GM19035 (cell line): ENCODE results near the gene EAF1.
"Not testable (repeated sequence)": the region's sequence is repeated elsewhere in the genome, so short reads cannot be mapped to it uniquely, and the experiment has no call there.

Source experiments
- ATAC-seq: cut with Tn5 transposase; IDR thresholded peaks from one replicate; pipeline ENCODE4 v1.9.1; 2021; ENCODE audit not compliant: unreplicated experiment

The EAF1 gene

DNA sequence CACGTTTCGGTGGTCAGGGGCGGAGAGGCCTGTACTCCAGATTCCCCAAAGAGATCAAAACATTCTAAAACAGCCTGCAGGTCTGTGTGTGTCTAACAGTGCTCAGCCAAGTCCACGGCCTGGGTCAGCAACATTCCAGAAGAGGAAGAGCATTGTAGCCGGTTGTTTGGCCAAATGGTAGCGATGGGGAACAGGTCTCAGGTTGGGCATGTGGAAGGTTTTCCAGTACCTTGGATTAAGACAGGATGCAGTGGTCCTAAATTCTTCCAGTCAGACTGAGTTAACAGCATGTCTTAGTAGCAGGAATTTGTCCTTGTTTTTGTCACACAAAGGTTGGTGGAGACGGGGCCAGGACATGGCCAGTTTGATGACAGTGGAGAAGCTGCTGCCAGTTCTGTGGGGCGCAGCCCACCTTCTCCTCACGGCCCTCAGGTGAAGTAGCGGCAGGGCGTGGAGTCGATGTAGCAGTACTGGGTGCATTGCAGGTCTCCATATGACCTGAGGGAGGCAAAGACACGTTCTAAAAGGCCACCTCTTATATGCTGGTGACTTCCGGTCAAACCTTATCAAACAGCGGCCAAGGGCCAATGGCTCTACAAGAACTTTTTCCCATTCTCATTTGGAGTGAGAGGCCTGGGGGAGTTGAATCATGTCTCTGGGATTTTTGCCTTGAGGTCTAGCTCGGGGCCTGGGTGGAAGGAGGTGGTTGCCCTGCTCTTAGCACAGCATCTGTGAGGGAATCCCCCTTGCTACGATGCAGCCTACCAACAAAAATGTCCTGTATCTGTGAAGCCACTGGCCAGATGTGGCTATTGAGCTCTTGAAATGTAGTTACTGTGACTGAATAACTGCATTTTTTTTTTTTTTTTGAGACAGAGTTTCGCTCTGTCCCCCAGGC lies 24.1 kb downstream of the EAF1 start:
- no peak for ATAC-seq

DNA sequence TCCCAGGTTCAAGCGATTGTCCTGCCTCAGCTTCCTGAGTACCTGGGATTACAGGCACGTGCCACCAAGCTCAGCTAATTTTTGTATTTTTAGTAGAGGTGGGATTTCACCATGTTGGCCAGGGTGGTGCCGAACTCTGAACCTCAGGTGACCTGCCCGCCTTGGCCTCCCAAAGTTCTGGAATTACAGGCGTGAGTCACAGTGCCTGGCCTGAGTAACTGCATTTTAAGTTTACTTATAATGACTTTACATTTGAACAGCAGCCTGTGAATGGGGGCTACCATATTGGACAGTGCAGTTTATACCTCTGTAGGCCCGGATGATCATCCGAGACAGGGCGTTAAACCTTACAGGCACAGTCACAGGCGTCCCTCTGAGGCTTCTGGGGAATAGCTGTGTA lies 24.8 kb downstream of the EAF1 start:
- no peak for ATAC-seq

DNA sequence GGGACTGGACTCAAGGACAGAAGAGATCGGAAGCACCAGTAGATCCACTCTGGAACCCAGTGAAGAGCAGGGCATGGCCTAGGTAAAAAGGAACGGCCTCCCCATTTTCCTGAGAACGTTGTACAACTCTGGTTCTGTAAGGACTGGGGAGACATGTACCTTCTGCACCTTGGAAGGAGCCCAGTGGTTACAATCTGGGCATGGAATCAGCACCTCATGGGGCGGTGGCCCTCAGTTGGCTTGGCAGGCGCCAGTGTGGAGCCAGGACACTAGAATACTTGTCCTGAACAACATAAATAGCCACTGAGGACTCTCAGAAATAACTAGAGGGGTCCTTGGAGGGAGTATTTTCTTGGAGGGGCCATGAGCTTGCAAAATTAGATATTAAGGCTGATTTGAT lies 25.6 kb downstream of the EAF1 start:
- ATAC-seq = no peak

DNA sequence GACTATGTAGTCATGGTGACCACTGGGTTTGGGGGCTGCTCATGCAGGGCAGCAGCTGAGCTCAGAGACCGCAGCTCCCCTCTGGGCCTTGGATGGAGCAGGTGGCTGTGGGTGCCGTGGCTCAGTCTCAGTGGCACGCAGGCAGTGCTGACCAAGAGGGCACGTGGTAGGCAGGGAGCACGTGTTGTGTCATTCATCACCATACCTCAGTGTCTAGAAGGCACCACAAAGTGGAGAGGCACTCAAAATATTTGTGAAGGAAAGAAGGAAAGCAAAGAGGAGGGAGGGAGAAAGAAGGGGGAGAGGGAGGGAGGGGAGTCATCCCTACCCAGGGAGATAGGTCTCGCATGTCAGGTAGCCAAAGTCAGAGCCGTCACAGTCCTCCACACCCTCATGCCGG lies 26.1 kb downstream of the EAF1 start:
- ATAC-seq = no peak

DNA sequence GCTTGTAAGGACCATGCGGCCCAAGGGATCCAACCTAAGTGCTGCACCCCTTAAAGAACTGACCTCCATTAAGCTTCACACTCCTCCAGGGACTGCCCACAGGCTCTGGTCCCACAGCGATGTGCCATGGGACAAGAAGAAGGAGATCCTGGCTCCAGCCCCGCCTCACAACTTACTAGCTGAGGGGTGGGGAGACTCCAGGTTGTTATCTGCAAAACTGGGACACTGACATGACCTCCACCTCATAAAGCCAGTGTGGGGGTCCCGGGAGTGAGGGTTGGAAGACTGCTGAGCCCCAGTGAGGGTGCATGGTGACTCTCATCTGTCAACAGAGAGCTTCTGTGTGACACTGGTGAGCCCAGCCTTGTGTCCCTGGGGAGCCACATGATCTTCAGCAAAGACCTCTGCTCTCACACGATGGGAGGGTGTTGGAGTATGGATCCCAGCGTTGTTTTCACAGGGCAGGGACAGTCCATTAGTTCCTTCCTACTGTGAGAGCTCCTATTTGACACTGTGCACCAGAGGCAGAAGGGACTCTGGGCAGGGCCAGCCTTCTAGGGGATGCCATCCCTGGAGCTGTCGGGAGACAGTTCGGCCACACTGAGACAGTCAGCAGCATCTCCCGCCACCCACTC lies 26.7 kb downstream of the EAF1 start:
- ATAC-seq = no peak

DNA sequence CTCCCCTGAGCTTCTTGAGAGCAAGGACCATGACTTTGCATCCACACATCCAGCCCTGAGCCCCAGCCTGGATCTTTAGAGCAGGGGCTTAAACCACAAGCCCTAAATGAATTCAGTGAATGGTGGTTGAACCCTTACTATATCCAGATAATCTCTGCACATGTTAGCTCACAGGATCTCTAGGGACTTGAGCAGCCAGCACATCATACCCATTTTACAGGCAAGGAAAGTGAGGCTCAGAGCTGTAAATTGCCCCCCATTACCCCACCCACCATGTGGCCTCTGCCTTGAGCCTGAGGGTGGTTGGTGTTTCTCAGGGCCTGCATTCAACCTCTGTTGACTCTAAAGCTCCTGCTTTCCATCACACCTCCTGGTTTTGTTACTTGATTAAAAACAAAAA lies 27.6 kb downstream of the EAF1 start:
- no peak for ATAC-seq

DNA sequence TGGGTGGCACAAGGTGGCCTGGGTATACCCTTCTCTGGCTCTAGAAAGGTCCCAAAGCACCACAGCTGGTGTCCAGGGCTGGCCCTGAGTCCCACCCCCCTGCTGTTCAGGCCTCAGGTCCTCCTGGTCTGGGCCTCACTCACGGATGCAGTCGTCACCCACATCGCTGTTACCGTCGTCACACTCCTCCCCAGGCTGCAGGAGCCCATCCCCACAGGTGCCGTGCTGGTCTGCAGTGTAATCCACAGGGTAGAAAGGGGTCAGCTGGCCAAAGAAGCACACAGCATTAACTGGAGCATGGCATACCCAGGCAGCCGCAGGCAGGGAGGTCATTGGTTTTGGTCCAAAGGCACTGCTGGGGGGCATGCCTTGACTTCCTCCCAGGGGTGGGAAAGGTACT lies 28.4 kb downstream of the EAF1 start:
- no peak for ATAC-seq

DNA sequence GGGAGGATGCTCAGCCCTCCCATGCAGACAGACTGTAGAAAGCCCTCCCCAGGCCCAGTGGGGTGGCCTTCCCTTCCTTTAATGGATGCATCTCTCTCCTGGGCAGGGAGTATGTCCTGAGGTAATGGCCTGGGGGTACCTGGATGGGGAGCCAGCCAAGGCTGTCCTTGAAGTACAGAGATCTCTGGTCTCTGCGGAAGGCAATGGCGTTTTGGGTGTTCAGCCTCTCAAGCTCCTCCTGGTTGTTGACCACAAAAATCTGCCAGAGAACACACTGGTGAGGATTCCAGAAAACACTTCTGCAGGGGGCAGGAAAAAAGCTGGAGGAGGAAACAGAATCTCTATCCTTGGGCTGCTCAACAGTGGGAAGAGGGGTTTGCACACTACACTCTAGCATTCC lies 28.9 kb downstream of the EAF1 start:
- no peak for ATAC-seq

DNA sequence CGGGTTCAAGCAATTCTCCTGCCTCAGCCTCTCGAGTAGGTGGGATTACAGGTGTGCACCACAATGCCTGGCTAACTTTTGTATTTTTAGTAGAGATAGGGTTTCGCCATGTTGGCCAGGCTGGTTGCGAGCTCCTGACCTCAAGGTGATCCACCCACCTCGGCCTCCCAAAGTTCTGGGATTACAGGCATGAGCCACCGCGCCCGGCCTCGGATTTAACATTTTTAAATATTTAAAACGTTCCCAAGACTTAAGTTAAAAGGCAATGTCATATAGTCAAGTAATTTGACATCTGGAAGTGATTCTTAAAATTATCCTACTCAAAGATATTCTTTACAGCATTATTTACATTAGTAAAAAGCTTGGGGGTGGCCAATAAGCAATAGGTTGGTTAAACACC lies 29.5 kb downstream of the EAF1 start:
- not testable (repeated sequence) for ATAC-seq

DNA sequence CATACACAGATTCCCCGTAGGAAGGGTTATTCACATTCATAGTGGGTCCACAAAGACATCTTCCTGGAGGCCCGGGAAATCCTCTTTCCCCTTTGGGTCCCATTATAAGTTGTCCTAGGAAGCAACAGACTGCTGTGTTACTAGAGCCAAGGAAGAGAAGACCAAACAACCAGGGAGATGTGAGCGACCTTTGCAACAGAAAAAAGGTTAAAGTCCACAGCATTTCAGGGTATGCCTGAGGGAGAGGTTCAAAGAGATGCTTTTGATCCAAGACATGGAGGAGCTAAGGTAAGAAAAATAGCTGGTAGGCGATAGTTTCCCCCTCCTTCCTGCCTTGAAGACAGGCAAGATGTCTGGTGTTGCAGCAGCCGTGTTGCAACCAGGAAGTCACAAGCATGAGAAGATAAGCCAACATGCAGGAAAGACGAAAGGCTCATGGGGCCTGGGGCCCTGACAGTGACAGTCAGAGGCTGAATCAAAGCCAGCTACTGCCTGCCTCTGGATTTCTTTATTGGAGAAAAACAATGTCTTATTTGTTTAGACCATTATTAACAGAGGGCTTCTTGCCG lies 30.9 kb downstream of the EAF1 start:
- ATAC-seq = no peak

DNA sequence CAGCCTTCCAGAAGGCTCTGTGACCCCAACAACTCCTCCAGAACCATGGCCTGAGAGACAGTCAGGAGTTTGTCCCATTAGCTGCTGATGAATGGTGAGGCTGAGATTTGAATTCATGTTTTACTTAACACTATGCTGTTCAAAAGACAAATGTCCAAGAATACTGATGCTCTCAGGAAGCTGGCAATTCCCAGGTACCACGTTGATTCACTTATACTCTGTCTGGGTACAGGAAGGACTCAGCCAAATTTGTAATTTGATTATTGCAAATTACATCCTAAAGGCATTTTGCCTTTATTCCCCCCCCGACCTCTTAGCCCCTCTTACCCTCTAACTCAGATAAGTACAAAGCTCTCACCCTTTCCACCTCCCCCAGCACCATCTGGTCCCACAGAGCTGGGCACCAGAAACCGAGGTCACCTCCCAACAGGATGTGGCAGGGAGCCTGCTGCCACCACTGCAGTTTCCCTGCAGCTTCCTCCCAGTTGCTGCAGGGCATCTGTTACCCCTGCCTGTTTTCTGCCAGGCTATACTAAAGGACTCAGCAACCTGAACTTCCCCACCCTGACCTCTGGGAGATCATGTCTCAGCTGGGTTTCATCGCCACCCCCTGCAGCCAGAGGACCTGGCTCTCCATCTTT lies 33.6 kb downstream of the EAF1 start:
- no peak for ATAC-seq

DNA sequence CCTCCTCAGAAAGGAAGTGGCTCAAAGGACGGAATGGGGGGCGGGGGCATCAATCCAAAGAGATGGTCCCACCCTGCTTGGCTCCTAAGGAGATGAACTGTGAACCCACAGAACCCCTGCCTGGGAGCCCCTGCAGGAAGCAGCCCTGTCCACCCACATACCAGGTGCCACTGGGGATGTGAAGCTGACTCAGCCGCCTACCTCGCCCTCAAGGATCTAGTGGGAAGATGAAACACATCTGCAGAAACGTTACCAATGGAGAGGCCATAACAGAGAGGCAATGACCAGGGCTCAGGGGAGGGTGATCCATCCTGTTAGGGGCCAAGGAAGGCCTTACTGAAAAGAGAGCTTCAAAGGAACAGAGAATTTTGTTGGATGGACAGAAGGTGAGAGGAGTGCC lies 35.1 kb downstream of the EAF1 start:
- ATAC-seq = no peak

DNA sequence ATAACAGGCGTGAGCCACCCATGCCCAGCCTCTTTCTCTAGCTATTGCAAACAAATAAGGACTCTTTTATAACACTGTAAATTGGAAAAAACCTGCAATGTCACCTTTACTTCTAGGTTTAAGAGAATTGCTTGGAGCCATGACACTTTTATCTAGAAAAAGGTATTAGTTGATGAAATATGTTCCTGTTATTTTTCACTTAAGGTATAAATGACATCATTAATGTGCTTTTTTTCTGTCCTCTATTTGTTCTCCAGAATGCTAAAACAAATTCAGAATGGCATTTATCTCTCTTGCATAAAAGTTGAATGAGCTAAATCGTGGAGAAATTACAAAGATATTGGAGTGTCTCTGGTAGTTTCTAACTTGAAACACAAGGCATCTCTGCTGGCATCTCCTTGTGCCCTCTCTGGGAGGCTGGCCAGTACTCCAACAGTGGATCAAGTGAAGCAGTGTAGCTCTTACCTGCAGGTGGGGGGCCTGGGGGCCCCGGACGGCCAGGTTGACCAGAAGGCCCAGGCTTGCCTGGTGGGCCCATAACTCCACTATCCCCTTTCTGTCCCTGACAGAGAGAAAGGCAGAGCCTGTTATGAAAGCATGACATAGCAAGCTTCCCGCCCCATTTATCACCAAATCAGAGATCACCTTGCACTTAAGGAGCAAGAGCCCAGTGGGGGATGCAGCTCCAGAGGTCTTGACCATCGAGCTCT lies 38.6 kb downstream of the EAF1 start:
- no peak for ATAC-seq

DNA sequence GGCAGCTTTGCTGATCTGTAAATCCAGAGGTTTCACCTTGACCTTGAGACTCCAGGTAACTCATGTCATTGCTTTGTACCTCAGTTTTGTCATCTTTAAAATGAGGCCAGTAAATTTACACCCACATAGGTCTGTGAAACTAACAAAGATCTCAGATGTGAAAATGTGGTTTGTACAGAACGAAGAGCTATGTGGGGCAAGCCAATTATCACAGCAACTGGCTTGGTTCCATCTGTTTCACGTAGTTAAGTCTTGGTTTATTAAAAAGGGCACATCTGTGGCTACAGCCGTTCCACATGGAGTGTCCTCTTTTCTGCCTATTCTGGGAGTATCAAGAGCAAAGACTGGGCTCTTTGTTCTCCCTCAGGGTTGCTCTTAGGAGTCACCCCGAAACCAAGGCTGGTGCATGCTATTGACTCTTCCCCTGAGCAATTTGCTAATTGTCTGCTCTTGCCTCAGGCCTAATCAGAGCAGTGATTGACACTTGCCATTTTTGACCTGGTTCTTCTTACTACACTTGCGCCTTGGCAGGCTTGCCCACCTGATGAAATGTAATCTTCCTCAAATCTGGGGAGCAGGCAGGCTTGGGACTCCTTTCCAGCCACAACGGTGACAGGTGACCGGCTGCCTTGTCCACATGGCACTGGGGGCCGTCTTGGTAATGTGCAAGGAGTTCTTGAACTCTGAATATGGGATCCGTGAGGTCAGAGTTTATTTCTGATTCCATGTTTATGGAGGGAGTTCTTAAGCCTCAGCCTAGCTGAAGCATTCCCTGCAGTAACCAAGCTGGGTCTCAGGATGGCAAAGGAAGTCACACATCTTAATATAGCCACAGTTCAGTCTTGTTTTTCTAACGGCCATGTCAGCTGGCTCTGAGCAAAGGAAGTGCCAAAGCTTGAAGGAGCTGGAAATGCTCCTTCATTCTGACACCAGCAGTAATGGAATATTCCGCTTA lies 40.1 kb downstream of the EAF1 start:
- no peak for ATAC-seq

DNA sequence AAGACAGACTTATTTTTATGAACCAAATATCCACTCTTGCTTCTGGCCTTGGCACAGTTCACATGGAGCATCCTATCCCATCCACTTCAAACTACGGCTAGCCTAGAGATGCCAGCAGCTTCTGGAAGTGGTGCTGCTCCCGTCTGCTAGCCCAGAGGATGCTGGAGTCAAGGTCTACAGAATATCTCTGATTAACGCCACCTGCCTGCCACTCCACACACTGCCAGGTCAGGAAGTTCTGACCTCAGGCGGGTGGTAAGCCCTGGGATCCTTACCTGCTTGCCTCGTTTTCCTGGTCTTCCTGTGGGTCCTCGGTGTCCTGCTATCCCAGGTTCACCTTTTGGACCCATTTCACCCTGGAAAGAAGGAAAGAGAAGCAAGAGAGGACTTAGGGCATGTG lies 42.9 kb downstream of the EAF1 start:
- no peak for ATAC-seq

DNA sequence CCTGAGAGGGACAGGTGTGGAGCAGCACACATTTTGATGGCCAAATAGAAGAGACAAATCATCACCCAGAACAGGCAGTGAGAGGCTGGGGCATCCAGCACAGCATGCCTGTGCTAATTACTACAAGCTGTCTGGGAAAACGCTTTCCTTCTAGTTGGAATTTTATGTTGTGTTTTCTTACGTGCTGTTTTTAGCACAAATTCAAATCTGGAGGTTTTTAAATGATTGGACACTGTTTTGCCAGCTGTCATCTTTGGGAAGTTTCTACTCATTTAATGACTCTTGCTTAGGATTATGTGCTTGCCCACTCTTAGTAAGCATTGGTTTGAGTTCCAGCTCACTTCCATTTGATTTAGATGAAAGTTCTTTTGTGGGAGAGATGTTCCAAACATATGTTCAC lies 43.5 kb downstream of the EAF1 start:
- no peak for ATAC-seq

DNA sequence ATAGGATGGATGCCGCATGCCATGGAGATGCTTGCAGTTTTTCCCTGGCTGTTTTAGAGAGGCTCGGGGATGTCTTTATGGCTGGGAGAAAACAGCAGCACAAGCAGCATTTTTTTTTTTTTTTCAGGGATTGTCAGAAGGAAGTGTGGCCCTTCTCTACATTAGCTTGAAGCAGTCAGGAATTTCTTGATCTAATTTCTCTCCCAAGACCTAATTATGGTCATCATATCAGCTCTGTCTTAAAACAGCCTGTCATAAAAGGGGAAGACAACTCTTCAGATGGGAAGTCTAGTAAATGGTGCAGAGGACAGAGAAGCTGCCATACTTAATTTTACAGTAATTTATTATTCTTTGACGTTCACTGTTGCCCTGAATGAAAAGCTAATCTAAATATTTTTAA lies 44.5 kb downstream of the EAF1 start:
- no peak for ATAC-seq

DNA sequence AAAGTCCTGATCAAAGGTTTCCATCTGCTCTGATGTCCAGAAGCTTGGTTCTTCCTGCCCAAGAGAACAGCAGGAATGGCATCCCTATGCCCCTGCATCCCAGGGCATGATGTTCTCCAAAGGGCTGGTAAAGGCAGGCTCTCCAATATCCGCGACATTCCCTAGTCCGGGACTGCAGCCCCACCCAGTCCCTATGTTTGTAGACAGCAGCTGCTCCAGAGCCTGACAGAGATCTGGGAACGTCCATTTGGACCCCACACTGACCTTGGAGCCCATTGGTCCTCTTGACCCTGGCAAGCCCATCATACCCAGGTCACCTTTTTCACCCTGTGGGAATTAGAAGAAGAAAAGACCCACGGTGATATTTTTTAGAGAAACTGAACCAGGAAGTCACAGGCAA lies 47.8 kb downstream of the EAF1 start:
- no peak for ATAC-seq

DNA sequence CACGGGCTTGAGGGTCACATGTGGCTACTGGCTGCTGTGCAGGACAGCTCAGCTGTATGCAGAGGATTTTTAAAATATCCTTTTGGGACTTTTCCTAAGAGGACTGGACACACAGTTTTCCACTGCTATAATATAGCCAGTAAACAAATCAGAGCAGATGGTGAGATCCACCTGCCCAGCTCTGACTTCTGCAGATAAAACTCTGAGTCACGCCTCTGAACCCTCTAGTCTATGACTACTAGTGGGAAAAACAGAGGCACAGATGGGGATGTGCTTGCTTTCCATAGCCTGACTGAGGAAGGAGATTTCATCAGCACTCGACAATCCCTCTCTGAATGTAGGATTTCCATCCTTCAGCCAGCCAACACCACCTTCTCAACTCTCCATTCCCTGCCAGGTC lies 49.0 kb downstream of the EAF1 start:
- no peak for ATAC-seq
